NCI-H146 treated with DMSO at 0.1 percent for 48 hours (cell line): ENCODE results near the gene BACH2.
"Not testable (repeated sequence)": the region's sequence is repeated elsewhere in the genome, so short reads cannot be mapped to it uniquely, and the experiment has no call there.

Experiments
- DNase-seq: peaks from one replicate; lab custom pipeline; 2025; ENCODE audit not compliant: unreplicated experiment; lab: John Stamatoyannopoulos, UW

BACH2 gene

DNA sequence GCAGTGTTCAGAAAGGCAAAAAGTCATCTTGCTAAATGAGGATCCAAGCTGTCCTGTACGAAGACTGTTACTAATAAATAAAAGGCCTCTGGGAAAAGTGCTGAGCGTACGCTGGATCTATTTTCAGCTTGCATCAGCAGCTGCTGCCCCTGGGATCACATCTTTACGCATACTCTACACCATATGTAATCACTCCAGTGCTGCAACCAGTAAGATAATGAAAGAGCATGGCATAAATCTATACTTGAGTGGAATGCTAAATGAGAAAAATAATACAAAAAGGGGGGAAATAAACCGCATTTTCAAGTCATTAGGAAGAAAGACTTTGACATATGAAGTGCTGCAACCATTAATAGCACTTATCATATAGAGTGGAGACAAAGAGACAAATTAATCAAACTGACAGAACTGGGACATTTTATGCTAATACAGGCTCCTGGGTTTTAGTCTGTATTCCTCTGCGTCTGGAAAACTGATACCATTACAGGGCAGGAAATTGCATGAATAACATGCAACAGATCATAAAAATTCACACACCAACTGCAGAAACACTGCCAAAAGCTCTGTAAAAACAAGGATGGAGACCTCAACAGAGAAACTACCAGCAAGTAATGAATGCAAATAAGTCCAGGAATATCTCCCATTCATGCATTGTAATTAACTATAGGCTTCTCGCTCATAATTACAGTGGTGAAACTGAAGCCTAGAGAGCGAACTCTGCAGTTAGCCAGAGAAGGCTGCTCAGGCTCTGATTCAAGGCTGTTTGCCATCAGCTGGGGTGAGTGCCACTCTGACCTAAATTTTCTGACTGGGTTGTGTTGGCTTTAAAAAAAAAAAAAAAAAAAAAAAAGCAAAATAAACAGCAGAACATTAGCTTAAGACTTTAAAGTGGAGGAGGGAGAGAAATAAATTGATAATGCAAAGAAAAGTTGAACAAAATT, 318.6 kb downstream of the BACH2 start:
- no peak for DNase-seq

DNA sequence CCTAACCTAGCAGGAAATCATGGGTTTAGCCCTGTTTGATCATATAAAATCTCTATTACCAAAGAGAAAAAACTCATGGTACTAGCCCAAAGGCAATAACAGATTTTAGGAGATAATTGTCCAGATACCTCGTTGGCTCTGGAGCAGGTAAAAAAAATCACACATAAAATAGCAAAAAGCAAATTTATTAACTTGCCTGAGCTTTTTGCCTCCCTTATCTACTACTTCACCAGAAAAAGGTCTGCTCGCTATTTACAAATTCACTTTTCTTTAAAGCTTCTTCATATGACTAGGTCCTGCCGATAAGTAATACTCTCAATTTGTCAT, 320.0 kb downstream of the BACH2 start:
- DNase-seq = no peak

DNA sequence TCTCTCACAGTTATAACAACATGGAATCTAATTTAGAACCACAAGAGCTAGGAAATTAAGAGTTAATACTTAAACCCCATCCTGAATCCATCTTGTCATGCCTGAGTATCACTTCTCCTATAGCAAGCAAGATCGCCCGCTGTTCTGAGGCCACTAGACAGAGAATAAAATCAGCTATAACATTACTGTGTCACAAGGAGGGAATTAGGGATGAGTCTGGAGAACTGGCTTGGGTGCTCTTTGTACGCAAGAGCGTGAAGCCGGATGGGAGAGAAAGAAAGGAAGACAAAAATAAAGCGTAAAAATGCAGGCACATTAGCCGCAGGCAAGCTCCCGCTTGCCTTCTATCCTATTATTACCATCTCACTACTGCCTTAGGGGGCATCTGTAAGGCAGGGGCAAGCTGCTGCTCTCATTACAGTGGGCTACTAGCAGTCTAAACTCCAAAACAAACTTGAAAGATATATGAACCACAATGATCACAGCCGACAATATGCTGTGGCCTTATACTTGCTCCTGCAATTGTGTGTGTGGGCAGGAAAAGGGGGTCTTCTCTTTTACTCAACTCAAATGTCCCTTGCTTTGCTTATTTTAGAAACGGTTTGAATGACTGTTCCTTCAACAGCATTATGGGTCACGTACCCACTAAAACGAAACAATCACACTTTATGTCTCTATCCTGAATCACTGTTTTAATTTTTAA, 320.5 kb downstream of the BACH2 start:
- no peak for DNase-seq

DNA sequence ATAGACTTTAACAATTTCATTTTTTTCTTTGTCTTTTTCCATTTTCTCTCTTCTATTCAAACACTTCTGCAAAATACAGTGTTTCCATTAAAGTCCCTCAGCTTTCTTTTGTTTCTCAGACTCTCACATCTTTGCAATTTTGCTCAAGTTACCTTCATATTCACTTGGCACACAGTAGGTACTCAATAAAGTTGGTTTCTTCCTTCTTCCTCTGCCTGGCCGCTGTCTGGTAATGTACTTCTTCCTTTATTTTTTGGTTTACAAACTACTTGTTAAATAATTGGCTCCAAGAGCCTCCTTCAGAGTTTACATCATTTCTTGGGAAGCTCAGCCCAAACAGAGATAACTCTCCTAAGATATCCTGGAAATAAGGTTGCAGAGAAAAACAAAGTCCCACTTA, 321.3 kb downstream of the BACH2 start:
- no peak for DNase-seq

DNA sequence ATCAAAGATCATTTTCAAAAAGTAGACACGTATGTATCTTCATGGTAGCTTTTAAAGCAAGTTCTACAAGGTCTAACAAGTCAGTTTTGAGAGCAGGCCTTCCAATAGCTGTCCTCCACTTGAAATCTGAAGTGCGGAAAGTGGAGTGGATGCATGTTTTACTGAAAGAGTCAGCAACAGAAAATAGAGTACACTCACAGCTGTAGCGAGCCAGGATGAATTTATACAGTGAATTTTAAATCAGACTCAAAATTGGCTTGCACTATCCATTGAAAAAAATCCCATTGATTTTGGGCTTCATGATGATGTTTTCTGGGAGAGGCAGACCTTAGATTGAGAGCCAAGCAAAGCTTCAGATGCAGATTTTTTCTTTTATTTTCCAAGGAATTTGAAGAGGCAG, 321.8 kb downstream of the BACH2 start:
- DNase-seq = no peak

GRCh38 chr6:89972025-89972381, 324.6 kb downstream of the BACH2 start:
- no peak for DNase-seq

DNA sequence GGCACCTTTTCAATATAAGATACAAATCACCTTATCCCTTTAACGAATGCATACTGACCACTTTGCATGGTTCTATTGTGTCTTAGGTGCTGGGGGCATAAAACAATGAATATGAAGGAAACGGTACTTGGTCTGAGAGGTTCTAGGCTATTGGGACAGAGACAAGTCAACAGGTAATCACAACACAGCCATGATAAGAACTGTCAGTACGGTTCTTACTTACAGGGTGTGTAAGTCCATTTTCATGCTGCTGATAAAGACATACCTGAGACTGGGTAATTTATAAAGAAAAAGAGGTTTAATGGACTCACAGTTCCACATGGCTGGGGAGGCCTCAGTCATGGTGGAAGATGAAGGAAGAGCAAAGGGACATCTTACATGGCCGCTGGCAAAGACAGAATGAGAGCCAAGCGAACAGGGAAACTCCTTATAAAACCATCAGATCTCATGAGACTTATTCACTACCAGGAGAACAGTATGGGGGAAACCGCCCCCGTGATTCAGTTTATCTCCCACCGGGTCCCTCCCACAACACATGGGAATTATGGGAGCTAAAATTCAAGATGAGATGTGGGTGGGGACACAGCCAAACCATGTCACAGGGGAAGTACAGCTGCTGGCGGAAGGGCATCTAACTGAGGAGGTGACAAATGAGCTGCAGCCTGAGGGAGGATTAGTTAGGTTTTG, 325.2 kb downstream of the BACH2 start:
- not testable (repeated sequence) for DNase-seq

DNA sequence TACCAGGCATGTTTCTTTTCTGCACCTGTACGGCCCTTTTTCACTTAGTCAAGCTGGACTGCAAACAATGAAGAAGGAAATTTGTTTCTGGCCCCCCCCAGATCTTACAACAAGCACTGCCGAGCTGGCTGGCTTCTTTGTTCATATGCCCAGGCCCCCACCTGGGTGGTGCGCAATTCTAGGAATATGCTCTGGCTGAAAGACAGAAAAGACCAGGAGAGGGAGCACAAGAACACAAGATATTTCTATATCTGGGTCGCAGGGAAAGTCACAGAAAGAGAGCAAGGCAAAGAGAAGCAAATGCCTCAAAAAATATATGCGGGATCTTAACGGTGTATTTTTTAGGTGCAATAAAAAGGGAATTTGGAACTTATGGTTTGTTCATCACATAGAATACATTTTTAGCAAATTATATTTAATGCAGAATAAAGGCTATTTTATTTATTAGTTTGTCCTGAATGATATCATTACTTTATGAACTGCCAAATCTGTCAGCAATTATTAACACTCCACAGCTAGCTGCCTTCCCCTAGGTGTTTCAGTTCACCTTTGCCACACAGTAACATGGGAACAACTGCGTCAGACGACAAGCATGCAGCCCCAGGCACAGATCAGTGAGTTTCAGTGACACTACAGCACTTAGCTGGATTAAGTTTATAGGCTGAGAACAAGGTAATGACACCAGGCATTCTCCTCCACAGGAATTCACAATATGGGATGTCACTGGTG, 325.9 kb downstream of the BACH2 start:
- no peak for DNase-seq

DNA sequence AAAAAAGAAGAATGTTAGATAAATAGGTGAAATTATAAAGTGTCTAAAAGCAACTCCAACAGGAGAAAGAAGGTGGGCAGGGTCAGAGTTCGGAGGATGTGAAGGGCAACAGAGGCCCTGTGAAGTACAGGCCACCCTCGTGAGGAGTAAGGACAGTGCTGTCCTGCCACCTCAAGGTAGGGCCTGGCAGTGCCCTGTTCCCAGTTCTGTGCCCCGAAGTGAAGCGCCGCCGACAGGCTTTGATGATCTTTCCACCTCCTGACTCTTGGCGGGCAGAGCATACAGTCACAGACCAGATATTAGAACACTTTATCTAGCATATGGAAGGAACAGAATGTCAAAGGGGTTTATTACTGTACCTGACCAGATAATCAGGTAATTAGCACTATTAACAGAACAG, 326.6 kb downstream of the BACH2 start:
- DNase-seq = no peak

DNA sequence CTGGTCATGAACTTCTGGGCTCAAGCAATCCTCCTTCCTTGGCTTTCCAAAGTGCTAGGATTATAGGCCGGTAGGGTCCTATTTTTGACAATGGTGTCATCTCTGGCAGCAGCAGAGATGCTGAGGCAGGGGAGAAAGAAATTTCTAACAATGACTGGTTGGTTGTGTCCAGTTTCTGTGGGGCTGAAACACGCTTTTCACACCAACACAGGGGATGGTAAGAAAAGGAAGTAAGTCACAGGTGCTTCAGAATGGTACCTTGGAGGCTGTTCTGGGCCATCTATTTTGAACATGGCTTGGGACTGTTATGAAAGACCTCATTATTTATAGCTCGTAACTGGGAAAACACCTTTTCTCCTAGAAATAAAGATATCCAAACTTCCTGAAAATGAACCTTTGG, 329.7 kb downstream of the BACH2 start:
- DNase-seq = no peak

GRCh38 chr6:89966228-89966544, 330.5 kb downstream of the BACH2 start:
- DNase-seq = no peak

DNA sequence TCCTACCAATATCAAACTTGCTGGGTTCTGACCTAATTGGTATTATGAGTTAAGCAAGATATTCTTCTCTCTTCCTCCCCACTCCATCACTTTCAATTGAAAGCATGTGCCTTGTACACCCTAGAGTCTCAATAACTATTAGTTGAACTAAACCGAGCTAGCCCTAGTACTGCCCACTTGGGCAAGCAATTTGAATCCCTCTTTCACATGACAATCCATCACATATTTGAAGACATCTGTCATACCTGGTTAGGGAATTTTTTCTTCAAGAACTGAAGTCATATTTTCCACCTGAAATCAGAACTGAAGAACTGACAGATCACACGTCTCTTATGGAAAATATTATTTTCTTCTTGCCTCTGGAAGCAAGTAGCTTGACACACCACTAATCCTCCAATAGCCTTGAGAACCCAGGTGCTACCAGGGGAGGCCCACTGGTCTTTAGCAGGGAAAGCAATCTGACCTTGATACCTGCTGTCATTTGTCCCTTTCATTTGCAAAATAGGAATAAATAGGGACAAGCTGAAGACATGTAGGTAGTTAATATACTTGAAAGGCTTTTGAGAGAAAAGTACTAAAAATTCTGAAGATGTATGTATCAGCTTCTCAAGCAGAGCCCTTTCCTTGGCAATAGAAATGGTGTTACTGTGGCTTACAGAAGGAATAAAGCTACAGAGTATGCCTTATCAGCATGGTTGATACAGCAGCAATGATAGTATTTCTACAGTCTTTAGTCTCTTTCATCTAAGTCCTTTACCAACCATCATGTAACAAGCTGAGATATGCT, 331.0 kb downstream of the BACH2 start:
- no peak for DNase-seq

- DNase-seq = no peak
Observed at GRCh38 chr6:89963391-89963790, 333.3 kb downstream of the BACH2 start.

DNA sequence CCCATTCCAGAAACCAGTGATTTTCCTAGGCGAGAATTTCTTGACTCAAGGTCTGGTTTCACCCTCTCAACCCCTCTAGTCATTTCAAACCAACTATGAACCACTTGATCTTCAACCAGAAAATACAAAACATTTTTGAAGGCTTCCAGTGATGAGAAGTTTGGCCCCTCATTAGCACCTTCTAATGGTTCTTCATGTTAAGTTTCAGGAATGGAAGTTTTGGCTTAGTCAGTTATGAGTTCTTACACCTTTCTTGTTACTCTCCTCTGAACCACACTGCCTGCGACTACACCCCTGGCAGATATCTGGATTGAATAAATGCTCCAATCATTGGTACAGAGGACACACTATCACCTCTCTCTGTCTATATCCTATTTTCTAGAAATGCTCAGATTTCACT, 335.2 kb downstream of the BACH2 start:
- DNase-seq = no peak

DNA sequence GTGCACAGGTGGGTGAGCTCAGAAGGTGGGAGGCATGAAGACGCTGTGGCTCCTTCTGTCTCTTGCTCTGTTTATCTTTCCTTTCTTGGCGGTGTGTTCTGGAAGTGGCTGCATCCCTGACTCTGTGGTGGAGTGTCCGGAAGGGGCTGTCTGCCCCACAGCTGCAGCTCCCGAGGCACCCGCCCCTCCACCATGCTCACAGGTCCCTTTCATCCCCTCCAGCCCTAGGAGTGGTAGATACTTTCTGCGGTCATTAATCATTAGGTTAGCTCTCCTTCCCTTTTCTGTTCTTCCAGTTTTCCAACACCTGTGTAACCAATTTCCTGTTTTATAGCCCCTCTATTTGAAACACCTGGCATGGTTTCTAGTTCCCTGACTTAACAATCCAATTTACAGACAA, 336.8 kb downstream of the BACH2 start:
- no peak for DNase-seq

GRCh38 chr6:89956182-89956581, 340.5 kb downstream of the BACH2 start:
- DNase-seq = no peak

GRCh38 chr6:89955364-89955763, 341.3 kb downstream of the BACH2 start:
- DNase-seq = no peak

DNA sequence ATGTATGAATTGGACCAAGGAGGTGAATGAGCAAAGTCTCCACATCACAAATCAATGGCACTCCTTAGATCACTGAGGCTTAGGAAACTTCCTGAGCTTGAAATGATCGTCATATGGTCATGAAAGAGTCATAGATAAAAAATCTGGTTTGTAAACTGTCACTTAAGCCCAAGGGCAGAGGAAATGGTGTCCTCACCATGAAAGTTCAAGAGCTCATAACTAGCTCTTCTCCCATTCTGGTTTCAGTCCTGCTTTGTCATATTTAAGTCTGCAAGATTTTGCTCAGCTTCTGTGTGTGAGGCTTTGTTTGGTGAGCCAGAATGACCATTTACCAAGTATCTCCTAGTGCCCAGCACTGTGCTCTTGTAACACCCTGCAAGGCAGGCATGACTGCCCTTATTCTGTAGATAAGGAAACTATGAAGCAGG, 341.9 kb downstream of the BACH2 start:
- DNase-seq = no peak

- no peak for DNase-seq
Observed at GRCh38 chr6:89952686-89953085, 344.0 kb downstream of the BACH2 start.

GRCh38 chr6:89952105-89952671, 344.5 kb downstream of the BACH2 start:
- no peak for DNase-seq
